Fibroblast of peridontal ligament (primary cell): ENCODE data around the gene SLC39A9.
"Not testable (repeated sequence)": the region's sequence is repeated elsewhere in the genome, so short reads cannot be mapped to it uniquely, and the experiment has no call there.

Experiments
- DNase-seq: peaks from one replicate; pipeline ENCODE4 v3.0.0-alpha.2; 2010; ENCODE audit errors: extremely low read depth

The SLC39A9 gene

GRCh38 chr14:69475194-69475818 lies 76.8 kb downstream of the SLC39A9 start:
- DNase-seq, result no peak

GRCh38 chr14:69476824-69477450 lies 78.4 kb downstream of the SLC39A9 start:
- not testable (repeated sequence) for DNase-seq

- DNase-seq, result not testable (repeated sequence)
Observed at GRCh38 chr14:69478055-69478454, 79.6 kb downstream of the SLC39A9 start.

- no peak for DNase-seq
Observed at GRCh38 chr14:69479696-69480095, 81.2 kb downstream of the SLC39A9 start.

- DNase-seq, result no peak
Observed at GRCh38 chr14:69480136-69480535, 81.6 kb downstream of the SLC39A9 start.

- no peak for DNase-seq
Observed at GRCh38 chr14:69481815-69482568, 83.5 kb downstream of the SLC39A9 start.

GRCh38 chr14:69483765-69484443 lies 85.4 kb downstream of the SLC39A9 start:
- no peak for DNase-seq

- no peak for DNase-seq
Observed at GRCh38 chr14:69484444-69485314, 86.2 kb downstream of the SLC39A9 start, which contains the start of gene PLEKHD1. Gene PLEKHD1, plus strand, starts transcription at chr14:69484728. Its CDS starts 238 bp downstream, at chr14:69484966.

- no peak for DNase-seq
Observed at GRCh38 chr14:69485315-69485660, 86.8 kb downstream of the SLC39A9 start.

GRCh38 chr14:69485701-69486100 lies 87.2 kb downstream of the SLC39A9 start:
- DNase-seq, result no peak

GRCh38 chr14:69487226-69487625 lies 88.7 kb downstream of the SLC39A9 start:
- DNase-seq, result no peak

- DNase-seq, result no peak
Observed at GRCh38 chr14:69487771-69488170, 89.3 kb downstream of the SLC39A9 start.

GRCh38 chr14:69489495-69489894 lies 91.0 kb downstream of the SLC39A9 start:
- DNase-seq, result no peak

GRCh38 chr14:69490219-69490918 lies 91.9 kb downstream of the SLC39A9 start:
- DNase-seq, result no peak

- no peak for DNase-seq
Observed at GRCh38 chr14:69491193-69491592, 92.7 kb downstream of the SLC39A9 start.

- DNase-seq, result no peak
Observed at GRCh38 chr14:69493038-69493437, 94.5 kb downstream of the SLC39A9 start.

GRCh38 chr14:69493791-69494190 lies 95.3 kb downstream of the SLC39A9 start:
- no peak for DNase-seq

- no peak for DNase-seq
Observed at GRCh38 chr14:69495341-69495921, 96.9 kb downstream of the SLC39A9 start.

GRCh38 chr14:69497866-69498265 lies 99.4 kb downstream of the SLC39A9 start:
- not testable (repeated sequence) for DNase-seq

GRCh38 chr14:69498286-69498685 lies 99.8 kb downstream of the SLC39A9 start:
- DNase-seq, result not testable (repeated sequence)
